GM10847 (cell line): ENCODE results near the gene CRTC2.

Source experiments
- POLR2A ChIP-seq: IDR thresholded peaks from 2 replicates; pipeline ENCODE4 v1.6.1; 2011; ENCODE audit not compliant: insufficient read length; ENCODE audit errors: extremely low read depth

Gene CRTC2

GRCh38 chr1:153960206-153960605, 1.8 kb upstream of the CRTC2 start:
- TF ChIP-seq POLR2A = no peak

- no peak for TF ChIP-seq POLR2A
Measured at GRCh38 chr1:153959454-153959853, 1.0 kb upstream of the CRTC2 start.

- TF ChIP-seq POLR2A = no peak
Measured at GRCh38 chr1:153958961-153959260, 499 bp upstream of the CRTC2 start.

GRCh38 chr1:153957744-153958110, 685 bp downstream of the CRTC2 start:
- peak; percentile 12 for TF ChIP-seq POLR2A

- no peak for TF ChIP-seq POLR2A
Measured at GRCh38 chr1:153956997-153957715, 1.3 kb downstream of the CRTC2 start.

- no peak for TF ChIP-seq POLR2A
Measured at GRCh38 chr1:153954826-153955225, 3.6 kb downstream of the CRTC2 start.

GRCh38 chr1:153953859-153954365, 4.5 kb downstream of the CRTC2 start:
- TF ChIP-seq POLR2A = no peak

- TF ChIP-seq POLR2A = no peak
Measured at GRCh38 chr1:153951801-153952200, 6.6 kb downstream of the CRTC2 start.

GRCh38 chr1:153951183-153951582, 7.2 kb downstream of the CRTC2 start:
- TF ChIP-seq POLR2A = no peak

GRCh38 chr1:153946622-153947241, 11.7 kb downstream of the CRTC2 start, which contains the start of gene DENND4B:
Gene DENND4B (minus strand): TSS chr1:153946718. CDS start chr1:153944374, 2,344 bp downstream.
- TF ChIP-seq POLR2A = no peak

- TF ChIP-seq POLR2A = peak; percentile 46
Measured at GRCh38 chr1:153945795-153946621, 12.4 kb downstream of the CRTC2 start.

- TF ChIP-seq POLR2A = peak; percentile 37
Measured at GRCh38 chr1:153945131-153945794, 13.1 kb downstream of the CRTC2 start.

GRCh38 chr1:153944827-153945117, 13.6 kb downstream of the CRTC2 start:
- TF ChIP-seq POLR2A = no peak

- no peak for TF ChIP-seq POLR2A
Measured at GRCh38 chr1:153944005-153944826, 14.2 kb downstream of the CRTC2 start.
